NCI-H526 (cell line): ENCODE data around the gene PSMB7.

Source experiments
- DNase-seq, 2 experiments: peaks; one replicate each; lab custom pipeline; 2025; lab: John Stamatoyannopoulos, UW

The PSMB7 gene

DNA sequence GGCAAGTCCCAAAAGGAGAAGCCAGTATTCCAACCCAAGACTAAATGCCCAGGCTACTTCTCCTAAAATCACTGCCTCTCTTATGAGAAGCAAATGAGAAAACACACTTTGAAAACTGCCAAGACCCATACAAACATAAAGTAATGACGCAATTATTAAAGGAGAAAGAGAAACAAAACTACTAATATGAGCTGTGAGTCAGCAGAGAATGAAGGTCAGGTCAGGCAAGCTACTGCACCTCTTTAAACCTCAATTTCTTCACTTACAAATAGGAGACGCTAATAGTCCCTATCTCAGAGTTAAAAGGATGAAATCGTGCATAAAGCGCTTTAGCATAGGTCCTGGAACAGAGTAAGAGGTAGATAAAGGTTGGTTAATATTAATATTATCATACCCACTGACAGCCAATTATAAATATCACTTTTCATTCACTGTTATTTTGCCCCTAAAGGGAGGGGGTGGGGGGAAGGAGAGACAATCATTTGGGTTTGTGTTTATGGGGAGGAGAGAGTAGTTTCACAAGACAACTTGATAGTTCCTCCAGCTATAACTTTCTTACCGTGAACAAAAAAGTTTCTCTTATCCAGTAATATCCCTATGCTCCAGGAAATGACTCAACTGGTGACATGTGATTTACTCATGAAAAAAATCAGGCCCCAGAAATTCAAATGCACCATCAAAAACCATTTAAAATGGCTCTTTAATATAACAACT, 3.6 kb downstream of the PSMB7 start:
- DNase-seq: no peak

DNA sequence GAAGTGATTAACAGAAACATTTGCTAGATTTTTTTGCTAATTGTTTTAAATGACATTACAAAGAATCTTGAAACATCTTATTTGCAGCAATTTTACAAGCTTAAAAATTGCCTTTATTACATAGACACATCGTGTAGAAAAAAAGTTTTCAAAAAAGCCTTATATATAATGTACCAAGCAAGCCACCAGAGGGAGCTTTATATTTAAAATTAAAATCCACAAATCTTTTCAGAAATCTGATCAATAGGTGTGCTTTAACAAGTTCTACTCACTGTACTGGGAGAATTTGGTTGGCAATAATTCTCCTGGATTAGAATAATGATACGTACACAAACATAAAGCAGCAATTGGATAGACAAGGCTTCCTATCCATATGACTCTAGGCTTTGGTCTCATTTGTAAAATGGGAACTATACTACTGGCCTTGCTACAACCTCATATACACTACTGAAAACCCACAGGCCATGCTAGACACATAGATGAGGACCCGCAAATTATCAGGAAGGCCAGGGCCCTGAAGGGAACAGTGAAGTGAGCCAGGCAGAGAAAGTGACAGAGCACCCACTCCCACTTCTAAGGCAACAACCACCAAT, 4.8 kb downstream of the PSMB7 start:
- DNase-seq: peak in 1 of 2 experiments; percentile 19

DNA sequence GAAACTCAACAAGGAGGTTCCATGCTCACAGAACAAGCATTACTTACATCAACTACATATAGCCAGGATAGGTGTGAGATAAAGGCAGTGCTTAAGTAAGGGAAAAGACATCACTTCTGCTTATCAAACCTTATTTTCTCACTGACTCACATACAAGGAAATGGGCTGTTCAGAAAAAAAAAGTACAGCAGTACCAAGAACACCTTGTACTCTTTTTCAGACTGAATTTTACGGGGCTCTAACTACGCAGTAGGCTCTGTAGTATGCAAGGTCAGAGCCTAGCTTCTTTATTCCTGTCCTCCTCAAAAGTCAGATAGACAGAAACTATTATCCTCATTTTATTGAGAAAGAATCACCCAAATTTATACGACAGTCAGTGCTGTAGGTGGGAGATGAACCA, 5.8 kb downstream of the PSMB7 start:
- DNase-seq: no peak

DNA sequence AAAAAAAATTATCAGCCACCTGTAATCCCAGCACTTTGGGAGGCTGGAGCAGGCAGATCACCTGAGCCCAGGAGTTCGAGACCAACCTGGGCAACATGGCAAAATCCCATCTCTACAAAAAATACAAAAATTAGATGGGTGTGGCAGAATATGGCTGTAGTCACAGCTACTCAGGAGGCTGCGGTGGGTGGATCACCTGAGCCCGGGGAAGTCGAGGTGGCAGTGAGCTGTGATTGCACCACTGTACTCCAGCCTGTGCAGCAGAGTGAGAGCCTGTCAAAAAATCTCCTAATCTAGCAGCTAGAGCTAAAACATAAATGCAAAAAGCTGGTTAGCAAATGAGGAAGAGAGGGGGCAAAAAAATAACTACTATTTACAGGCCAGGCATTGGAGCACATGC, 12.0 kb downstream of the PSMB7 start:
- no peak for DNase-seq

DNA sequence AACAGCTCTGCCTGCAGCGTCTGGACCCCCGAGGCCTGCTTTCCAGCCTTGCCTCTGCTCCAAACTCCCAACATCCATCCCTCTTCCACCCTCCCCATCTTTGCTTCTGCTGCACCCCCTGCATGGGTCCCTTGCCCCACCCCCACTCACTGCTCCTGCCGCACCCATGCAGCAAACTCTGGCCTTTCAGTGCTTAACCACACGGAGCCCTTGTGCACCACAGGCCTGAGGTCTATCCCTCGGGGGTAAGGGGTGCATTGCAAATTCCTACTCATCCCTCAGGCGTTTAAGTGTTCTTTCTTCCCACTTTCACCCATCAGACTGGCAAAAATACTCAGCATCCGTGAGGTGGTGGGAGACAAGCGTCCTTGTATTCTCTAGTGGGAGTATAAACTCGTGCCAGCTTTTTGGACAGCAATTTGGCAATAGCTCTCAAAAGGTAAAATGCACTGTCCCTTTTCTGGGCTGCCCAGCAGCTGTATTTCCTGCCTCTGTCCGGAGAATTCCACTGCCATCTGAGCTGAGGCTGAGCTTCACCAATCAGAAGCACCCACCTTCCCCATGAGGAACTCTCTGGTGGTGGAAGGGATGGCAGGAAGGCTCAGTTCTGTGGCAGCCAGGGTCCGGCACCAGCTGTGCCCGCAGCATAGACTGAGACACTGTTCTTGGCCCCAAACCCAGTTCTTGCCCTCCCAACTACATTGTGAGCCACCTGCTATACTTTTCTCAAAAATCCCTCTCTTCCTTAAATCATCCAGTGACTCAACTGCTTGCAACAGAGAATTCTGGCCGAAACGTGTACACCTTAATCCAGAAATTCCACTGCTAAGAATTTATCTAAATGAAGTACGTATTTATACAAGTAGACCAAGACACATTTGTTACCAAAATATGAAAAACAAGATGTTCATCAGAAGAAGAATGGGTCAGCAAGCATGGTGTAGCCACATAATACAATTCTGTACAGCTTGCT, 15.0 kb downstream of the PSMB7 start:
- DNase-seq: no peak

DNA sequence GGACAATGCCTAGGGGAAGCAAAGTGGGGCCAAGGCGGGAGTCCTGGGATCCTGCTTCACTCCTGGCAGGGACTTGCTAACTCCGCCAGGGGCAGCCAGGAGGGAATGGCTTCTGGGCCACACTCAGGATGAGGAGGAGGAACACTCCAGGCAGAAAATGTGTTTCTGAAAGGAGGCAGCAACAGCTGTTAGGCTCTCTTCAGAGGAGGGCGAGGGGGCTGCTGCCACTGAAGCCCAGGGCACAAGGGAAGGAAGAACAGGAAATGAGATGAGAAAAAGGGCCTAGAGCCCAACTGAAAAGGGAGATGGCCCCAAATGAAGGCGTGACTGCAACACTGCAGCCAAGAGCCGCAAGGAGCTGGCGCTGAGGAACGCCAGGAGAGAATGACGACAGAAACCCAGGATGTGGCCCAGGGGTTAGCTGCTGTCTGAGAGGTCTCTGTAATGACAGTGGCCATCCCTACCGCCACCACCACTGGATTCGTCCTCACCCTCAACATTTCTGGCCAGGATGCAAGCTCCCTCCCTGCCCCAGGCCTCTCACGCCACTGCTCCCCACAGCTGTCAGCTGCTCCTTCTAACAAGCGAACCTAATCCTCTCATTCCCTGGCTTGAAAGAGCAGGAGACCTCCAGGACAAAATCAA, 15.8 kb downstream of the PSMB7 start:
- DNase-seq: no peak

DNA sequence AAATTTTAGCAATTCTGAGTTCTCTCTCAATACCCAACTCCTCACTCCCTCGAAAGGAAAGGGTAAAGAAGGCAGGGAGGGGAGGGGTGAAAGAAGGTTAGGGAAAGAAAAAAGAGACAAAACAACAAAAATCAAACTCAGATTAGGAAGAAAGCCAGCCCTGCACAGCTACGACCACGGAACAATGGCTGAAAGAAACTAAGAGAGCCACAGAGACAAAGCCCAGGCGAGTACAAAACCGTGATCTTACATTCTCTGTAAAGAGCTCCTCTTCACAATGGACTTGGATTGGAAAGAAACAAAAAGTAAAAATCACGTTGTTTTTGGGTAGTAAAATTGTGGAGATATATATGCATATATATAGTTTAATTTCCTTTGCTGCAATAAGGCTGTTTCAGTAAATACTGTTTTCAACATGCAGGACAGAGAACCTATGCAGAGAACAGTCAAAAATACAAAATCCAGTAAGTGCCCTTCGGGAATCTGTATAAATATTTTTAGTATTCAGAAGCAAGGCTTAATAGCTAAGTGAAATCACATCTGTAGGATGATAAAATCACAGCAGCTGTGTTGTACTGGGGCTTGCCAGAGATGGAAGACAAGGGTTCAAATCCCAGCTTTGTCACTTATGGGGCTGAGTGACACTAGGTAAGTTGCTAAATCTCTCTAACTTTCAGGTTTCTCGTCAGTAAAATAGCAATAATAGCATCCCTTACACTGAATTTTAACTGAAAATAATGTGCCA, 16.9 kb downstream of the PSMB7 start:
- no peak for DNase-seq

DNA sequence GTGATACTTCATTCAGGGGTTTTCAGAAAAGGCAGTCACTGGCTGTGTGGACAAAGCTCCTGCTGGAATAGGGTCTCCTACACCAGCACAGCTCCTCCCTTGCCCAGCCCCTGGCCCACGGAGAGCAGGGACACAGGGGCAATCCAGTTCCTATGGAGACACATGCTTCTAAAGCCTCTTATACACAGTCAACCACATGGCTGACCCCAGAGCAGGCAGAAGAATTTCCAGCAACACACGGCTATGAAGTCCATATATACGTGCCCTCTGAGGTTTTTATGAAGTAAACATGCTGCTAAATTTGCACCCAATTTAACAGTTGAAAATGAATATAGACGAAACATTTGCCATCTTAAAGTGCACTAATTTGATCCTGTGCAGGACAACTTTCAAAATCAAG, 19.4 kb downstream of the PSMB7 start:
- DNase-seq: no peak

DNA sequence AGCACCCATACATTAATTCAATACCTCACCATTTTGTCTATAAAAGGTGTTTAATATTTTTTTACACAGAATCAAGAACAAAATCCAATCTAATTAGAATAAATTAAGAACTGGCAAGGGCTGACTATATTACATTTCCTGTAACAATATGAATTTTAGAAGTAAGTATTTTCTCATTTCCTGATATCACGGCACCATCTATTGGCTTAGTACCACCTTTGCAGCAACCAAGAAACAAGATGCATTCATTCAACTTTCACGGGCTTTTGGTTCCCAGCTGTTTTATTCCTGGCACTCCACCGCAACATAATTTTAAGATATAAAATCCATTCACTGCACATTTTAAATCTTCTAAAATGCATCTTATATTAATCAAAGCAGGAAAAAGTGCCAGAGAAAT, 20.6 kb downstream of the PSMB7 start:
- DNase-seq: no peak

DNA sequence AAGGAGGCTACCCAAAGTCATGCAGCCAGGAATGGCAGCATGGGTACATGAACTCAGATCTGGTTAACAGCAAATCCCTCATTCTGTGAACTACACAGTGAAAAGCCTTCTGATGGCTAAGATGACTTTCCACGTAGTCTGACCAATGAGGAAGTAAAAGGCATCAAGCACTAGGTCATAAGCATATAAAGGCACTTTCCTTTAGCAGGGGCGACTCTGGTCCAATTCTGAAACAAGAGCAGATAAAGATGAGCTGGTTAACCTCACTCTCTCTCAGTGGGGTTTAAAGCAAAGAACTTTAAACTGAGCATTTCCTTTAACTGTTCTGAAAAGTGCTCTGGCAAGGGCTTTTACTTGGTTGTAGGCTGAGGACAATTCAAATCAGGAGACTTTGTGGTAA, 21.1 kb downstream of the PSMB7 start:
- DNase-seq: no peak

DNA sequence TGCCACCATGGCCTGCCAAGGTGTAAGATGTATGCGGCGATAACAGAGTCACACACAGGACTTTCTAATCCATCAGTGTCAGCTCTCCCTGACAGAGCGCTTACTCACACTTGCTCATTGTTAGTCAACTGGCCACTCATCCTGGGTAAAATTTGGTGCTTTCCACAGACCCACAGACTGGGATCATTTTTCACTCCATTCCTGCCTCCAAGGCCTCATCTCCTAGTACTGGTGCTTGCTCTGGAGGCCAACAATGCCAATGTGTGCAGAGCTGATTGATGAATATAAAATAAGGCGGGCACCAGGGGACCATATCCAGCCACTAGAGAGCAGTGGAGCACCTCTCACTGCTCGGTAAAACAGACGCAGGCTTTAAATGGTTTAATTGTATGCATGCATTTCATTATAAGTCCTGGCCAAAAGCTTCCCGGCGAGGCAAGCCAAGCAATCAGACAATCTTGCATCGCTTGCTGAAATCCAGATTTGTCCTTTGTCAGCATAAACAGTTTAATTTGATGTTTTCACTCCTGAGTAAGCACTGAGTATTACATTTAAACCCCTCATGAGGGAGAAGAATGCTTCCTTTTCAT, 22.3 kb downstream of the PSMB7 start:
- DNase-seq: peak; percentile 12 to 70

DNA sequence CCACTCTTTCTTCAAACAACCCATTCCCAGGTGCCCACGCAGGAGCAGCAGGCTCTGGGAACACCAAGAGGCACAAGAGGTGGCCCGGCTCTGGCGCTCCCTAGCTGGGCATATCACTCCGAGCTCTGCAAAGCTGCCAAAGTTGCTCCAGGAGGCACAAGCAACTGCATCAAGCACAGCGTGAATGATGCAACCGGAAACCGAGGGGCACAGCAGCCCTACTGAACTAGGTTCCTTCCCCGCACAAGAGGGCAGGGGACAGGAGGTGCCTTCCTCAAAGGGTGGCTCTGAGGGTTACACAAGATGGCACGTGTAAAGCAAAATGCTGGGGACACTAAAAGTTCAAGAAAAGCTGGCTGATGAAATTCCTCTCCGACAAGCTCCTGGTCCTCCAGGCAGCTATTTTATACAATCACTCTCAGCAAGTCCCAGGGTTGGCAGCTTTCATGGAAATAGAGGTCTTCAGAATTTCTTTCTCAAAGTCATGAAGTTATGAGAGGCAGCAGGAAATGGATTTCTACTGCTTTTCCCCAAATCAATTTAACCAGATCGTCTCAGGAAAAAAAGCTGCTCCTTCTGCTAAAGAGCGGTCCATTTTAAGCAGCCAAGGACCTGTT, 22.9 kb downstream of the PSMB7 start:
- no peak for DNase-seq

DNA sequence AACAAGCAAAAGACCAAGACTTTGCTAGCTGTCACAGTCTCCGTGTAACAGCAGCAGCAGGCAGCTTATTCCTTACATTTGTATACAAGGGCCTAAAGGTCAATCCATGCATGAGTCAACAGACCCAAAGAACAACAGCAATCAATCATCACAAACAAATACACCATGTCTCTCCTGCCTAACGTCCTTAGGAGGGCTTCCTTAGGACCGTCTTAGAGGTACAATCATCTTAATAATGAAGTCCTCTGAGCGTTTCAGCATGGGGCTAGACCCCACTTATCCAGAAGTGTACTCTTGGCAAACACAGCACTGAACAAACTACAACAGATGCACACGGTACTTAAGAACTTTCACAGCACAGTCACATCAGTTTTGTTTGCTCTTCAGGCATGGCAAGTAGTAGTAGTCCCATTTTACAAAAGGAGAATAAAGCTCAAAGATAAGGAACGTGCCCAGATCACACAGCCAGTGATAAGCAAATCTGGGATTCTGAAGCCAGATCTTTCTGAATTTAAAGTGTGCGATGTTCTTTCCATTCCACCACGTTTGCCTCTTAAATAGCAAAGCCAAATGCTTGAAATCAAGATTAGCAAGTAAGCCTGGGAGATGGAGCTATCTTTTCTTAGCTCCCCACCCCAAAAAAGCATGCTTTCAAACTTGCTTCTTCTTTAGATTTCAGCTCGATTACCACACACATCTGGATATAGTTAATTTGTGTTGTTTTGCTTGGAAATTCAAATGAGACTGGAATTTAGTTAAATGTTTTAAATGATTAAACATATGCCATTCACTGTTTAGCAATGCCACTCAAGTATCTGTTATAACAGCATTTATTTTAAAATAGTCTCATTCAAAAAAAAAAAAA, 24.2 kb downstream of the PSMB7 start:
- no peak for DNase-seq

DNA sequence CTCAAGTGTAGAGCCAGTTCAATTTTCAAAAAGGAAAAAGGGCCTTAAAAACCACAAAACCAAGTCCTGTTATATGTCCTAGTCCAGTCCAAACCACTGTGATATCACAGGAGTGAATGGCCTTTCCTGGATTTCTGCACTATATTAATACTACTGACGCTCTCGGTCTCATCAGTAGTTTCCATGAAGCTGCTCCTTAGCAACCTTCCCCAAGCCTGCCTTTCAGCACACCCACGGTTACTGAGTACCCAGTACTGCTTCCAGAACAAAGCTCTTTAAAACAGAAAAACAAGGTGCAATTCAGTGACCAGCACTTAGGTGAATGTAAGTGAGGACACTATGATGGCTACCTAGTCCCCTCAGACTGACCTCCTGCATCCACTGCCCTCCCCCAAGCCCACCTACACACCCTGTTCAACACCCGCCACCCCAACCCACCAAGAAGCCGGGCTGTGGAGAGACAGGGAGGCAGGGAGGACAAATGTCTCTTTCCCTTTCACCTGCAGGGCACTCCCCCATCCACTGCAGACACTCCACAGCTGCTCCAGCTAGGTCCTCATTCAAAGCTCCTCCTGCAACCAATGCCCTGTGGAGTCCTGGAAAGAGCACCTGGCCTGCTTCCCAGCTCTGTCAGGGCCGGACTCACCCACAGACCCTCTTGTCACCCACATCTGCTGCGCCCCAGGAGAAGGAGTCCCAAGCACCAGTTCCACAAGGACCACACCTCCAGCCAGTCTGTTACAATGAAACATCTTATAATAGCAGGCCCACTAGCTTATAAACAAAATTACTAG, 25.9 kb downstream of the PSMB7 start:
- no peak for DNase-seq

DNA sequence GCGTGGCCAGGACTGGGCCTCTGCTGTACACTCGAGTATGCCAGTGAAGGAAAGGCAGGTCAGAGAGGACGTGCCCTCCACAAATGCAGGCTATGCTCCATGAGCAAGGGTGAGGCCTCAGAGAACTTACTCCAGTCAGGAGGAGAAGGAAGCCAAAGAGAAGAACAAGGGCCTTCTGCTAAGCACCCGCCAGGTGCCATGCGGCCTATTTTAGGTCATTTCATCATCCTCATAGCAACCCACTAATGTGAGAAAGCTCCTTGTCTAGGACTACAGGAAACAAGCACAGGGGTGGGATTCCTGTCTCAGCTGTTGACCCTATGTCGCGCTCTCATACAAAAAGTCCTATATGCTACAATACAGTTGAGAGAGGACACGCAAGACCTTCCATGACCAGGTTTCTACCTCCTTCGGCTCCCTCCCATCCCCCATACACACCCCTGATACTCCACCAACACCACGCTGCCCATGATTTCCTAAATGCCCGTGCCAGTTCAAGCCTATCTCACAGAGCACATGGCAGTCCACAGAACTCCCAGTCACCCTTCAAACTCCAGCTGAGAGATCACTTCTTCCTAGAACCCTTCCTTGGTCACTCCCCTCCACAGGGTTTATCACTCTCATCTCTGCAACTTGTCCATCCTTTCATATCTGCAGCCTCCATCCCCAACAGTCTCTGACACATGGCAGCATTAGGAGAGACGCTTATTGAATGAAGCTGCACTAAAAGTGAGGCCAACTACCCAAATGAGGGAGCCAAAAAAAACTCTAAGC, 26.8 kb downstream of the PSMB7 start:
- DNase-seq: no peak

DNA sequence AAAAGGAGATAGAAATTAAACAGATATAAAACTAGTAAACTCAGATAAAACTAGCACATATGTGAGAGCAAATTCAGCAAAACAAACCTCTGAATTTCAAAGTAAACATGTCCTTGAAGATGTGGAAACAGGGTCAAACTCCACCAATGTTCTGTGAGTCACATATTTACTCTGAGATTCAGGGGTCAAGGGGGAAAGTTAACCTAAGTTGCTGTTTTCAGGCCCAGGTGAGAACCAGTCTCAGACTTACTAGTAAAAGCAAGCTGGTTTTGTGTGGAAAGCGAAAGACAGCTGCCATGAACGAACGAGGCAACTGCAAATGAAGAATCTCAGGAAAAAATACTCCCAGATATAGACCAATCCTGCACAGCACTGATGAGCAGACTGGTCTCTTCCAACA, 29.0 kb downstream of the PSMB7 start:
- no peak for DNase-seq

DNA sequence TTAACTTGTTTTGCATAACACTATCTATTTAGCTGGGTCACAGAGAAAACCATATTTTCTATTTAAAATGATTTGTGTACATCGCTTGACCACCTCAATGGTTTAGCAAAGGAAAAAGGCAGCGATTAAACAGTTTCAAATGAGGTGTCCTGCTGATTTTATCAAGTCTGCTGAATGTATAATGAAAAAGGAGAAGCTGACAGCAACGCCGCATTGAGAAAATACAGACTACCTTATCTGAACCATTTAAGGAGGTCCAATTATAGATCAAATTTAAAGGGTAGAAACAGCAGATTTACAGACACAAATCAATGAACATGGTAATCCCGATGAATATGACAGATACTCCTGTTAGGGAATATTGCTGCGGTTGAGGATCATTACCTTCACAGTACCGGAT, 29.6 kb downstream of the PSMB7 start:
- no peak for DNase-seq

DNA sequence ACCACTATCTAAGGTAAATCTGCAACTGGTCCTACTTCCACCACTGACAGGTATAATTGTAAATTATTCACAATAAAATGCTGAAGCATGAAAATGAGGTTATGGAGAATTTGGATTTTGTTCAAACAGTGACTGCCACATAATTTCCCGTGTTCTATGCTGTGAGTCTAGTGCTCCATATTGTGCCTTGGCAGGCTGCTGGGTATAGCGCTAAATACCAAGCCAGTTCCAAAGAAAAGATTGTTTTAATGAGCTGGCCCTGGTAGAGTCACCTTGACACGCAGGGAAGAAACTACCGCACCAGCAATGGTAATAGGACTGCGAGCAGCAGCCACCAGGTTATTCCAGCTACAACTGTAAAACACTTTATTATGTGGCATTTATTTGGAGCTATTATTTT, 30.4 kb downstream of the PSMB7 start:
- no peak for DNase-seq
